Thyroid gland (tissue), 4 donors: ENCODE results near the gene ARMC3.

ENCODE experiments used
- POLR2A ChIP-seq, 2 donors: fragments of 450-650 bp; IDR thresholded peaks; one replicate each; pipeline ENCODE4 v1.6.1; 2017; ENCODE audit warnings: antibody characterized with exemption in 2 of 2, mild to moderate bottlenecking in 2 of 2, moderate library complexity in 1 of 2
- TF ChIP-seq, protein P1 (sequence below), 6 experiments: fragments of 200-600 bp in 3 of 6; fragments of 450-650 bp in 3 of 6; sonication (generic) in 3 of 6; IDR thresholded peaks; one replicate each; pipeline ENCODE4 v1.5.1; 2016 to 2019; ENCODE audit warnings: antibody characterized with exemption in 6 of 6, mild to moderate bottlenecking in 2 of 6, inconsistent platforms in 1 of 6, moderate library complexity in 1 of 6

GRCh38 chr10:23013581-23014335 is 85.9 kb downstream of the ARMC3 start:
- TF ChIP-seq, protein P1, sequence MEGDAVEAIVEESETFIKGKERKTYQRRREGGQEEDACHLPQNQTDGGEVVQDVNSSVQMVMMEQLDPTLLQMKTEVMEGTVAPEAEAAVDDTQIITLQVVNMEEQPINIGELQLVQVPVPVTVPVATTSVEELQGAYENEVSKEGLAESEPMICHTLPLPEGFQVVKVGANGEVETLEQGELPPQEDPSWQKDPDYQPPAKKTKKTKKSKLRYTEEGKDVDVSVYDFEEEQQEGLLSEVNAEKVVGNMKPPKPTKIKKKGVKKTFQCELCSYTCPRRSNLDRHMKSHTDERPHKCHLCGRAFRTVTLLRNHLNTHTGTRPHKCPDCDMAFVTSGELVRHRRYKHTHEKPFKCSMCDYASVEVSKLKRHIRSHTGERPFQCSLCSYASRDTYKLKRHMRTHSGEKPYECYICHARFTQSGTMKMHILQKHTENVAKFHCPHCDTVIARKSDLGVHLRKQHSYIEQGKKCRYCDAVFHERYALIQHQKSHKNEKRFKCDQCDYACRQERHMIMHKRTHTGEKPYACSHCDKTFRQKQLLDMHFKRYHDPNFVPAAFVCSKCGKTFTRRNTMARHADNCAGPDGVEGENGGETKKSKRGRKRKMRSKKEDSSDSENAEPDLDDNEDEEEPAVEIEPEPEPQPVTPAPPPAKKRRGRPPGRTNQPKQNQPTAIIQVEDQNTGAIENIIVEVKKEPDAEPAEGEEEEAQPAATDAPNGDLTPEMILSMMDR (IDR thresholded peaks at IDR 0.05) = no peak
- TF ChIP-seq POLR2A (IDR thresholded peaks at IDR 0.05) = no peak
